NCI-H524 (cell line): ENCODE data around the gene AIMP2.
"Not testable (repeated sequence)": the region's sequence is repeated elsewhere in the genome, so short reads cannot be mapped to it uniquely, and the experiment has no call there.

Experiments
- DNase-seq, 2 experiments: peaks; one replicate each; lab custom pipeline; 2025; lab: John Stamatoyannopoulos, UW

AIMP2 gene

DNA sequence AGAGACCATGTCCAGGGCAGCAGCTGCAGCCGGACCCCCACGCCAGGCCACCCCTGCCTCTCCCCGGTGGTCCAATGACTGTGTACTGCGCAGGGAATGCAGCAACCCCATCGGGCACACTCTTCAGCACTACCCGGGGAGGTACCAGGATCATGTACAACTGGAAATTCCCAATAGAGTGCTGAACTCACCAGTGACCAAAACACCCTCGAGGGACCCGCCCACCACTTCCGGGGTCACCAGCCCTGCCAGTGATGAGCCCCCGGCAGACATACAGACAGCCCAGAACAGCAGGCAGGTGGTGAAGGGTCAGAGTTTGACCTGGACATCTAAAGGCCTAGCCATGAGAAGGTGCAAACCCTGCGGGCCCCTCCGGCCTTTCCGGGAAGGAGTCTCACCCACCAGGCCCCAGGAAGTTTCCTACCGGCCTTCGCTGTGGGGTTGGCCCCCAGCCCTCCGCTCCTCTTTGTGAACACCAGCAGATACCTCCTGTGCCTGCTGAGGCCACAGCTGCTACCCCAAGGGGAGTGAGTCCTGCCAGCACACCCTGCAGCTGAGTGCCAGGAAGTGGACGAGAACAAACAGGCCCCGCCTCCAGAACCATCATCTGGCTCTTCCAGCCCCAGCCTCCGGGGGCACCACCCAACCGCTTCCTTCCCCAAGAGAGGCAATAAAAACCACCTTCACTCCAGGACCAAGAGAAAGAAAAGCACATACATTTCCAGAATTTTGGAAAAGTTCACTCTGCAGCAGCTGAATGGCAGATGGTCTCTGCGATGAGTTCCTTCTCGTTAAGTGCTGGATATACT is 17.1 kb downstream of the AIMP2 start:
- peak in 1 of 2 experiments; percentile 11 for DNase-seq

- no peak for DNase-seq
Measured at GRCh38 chr7:6026820-6027311, 17.8 kb downstream of the AIMP2 start.

DNA sequence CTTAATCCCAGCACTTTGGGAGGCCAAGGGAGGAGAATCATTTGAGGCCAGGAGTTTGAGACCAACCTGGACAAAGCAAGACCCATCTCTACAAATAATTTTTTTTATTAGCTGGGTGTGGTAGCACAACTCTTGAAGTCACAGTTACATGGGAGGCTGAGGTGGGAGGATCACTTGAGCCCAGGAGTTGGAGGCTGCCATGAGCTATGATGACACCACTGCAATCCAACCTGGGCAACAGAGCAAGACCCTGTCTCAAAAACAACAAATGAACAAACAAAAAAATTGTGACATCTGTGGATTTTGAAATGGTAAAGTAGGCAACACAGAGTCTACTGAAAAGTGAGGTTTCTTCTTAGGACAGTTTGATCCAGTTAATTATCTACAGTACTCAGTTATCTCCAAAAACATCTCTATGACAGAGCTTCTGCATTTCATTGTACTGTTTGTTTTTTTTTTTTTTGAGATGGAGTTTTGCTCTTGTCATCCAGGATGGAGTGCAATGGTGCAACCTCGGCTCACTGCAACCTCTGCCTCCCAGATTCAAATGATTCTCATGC is 18.8 kb downstream of the AIMP2 start:
- DNase-seq: no peak

GRCh38 chr7:6028563-6028962 is 19.5 kb downstream of the AIMP2 start:
- DNase-seq: no peak

GRCh38 chr7:6030988-6031387 is 21.9 kb downstream of the AIMP2 start, which contains the start of gene ANKRD61:
ANKRD61 (plus strand) TSS chr7:6031376; CDS start chr7:6031376, 0 bp downstream.
- no peak for DNase-seq

GRCh38 chr7:6031567-6031966 is 22.5 kb downstream of the AIMP2 start:
- DNase-seq: no peak

DNA sequence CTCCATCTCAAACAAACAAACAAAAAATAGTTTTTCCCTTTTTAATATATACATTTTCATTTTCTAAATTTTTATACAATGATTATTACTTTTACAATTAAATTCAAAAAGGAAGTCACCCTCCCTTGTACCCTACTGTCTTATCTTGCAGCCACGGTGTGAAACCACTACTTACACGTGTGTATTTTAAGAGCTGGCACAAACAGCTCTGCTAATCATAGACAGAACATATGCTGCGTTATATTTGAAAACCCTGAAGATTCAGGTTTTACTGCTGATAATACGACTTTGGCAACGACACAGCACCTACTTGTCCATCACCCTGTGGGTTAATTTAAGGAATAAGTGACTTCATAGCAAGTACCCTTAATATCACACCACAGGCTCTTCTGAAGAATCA is 23.1 kb downstream of the AIMP2 start:
- DNase-seq: no peak

DNA sequence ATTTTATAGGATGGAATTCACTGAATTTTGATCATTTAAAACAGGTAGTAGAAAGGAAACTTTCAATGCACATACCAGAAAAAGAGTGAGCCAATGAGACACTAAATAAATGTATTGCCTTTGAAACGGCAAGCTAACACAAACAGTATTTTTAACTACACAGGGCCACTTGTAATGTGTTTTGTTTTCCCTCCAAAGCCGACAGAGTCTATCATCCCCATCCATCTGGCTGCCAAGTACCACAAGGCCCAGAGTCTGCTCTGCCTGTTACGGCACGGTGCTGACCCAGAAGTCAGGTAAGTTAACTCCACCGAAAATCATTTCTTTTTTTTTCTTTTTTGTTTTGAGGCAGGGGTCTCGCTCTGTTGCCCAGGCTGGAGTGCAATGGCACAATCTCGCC is 23.6 kb downstream of the AIMP2 start:
- DNase-seq: no peak

DNA sequence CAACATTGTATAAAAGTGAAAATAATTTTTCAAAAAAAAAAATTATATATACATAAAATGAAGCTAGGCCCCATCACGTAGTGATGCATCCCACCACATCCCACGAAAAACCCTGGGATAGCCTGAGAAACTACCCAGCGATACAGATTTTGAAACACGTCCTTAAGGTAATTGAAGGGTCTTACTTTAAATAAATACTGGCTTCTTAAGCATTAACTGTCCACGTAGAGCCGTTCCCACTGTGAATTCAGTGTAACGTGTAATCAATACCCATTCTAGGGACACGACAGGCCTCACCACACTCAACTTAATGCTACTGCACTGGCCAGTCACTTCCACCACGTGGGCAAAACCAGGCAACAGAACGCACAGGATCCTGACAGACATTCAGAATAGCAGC is 26.1 kb downstream of the AIMP2 start:
- no peak for DNase-seq

- no peak for DNase-seq
Measured at GRCh38 chr7:6035686-6036085, 26.6 kb downstream of the AIMP2 start.

DNA sequence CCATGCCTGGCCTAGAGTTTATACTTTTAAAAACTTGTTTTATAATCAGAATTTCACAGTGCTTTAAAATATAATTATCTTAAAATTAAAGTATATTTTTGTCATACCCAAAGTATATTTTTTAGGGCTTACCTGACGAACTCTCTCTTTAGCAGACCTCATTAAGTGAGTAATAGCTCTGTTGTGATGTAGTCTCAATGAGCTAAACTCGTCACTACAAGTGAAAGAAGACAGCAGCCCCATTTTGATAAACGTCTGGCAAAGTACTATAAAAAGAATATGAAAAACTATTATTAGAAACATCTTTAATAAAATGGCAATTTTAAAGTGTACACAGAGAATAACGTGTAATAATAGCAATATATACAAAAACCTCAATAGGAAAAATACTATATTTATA is 40.7 kb downstream of the AIMP2 start:
- DNase-seq: no peak

DNA sequence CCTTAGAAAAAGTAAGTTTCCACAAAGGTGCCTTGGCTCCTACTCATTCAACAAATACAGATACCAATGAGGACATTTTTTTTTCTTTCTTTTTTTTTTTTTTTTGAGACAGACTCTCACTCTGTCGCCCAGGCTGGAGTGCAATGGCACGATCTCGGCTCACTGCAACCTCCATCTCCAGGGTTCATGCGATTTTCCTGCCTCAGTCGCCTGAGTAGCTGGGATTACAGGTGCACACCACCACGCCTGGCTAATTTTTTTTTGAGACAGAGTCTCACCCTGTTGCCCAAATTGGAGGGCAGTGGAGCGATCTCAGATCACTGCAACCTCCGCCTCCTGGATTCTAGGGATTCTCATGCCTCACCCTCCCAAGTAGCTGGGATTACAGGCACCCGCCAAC is 42.1 kb downstream of the AIMP2 start:
- not testable (repeated sequence) for DNase-seq

DNA sequence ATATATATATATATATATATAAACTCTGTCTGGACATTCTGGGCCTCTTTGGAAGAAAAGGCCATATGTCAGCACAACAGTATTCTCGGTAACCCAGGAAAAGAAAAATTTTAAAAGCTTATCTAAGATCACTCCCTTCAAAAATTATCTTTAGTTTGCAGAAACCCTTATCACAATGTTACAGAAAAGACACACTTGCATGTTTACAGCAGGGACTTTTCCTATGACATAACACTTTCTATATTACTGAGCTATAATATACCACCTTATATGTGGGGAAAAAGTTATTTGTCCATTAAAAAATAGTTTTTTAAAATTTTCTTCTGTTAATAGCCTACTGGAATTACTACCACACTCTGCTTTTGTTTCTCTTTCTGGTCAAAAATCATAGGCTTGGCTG is 47.5 kb downstream of the AIMP2 start:
- no peak for DNase-seq

GRCh38 chr7:6057316-6058129 is 48.5 kb downstream of the AIMP2 start:
- no peak for DNase-seq

GRCh38 chr7:6059941-6060340 is 50.9 kb downstream of the AIMP2 start:
- not testable (repeated sequence) for DNase-seq

GRCh38 chr7:6071406-6071805 is 62.3 kb downstream of the AIMP2 start:
- no peak for DNase-seq
